ENCODE results near the gene GRK1. TPM values are rescaled to one million over a fixed set of nuclear protein-coding genes. Genes with fewer than 3 reads are reported as not detected.

GRK1 gene
- total and polyA plus RNA-seq, 2 of the 4 experiments (the other 2 are of a cell fraction), result not detected

GRCh38 chr13:113731192-113732175 is 64.5 kb downstream of the GRK1 start (continued):
- TF ChIP-seq MXI1 (IDR thresholded peaks at IDR 0.05; ENCODE audit: borderline replicate concordance, low read depth, low read length), result no peak
- no peak for TF ChIP-seq RCOR1 (IDR thresholded peaks at IDR 0.05; ENCODE audit: insufficient replicate concordance, low read length)

DNA sequence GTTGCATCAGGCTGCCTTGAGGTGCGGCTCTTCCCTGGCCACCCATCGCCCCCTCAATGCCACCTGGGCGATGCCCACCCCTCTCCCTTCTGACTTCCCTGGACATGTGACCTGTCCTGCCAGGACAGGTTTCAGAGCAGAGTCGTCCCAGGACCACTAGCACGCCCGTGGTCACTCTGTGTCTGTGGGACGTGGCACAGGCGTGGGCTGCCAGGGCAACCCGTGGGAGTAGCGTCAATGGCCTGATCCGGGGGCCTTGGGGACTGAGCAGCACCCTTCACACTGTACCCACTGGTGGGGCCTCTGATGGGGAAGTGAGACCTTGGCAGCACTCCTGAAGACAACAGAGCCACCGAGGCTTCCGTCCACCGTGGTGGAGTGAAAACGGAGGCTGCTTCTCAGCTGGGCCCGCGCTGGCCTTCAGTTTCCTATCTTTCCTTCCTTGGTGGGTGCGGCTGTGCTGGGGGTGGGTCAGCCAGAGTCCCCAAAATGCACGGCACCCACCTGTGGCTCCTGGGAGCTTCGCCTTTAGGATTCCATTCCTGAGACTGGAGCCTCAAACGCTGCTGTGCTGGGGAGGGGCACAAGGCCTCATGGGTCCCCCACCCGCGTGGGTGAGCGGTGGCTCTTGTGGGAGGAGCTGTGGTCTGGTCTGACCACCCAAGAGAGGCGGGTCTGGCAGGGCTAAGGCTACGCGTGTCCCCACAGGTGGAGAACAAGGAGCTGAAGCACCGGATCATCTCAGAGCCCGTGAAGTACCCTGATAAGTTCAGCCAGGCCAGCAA is 65.3 kb downstream of the GRK1 start:
- H3K36me3 ChIP-seq (ENCODE audit: control insufficient read depth, insufficient read depth, low read length), result no peaks in the 10 kb centered on the region
- WGBS, 2 experiments (ENCODE audit: extremely low coverage in 2 of 2, insufficient read length in 1 of 2), result 92% methylated on average over 10 of the region's 29 CpGs; no CpG with 5 or more reads in 1 of the 2 experiments

More for the DNA sequence above, 65.3 kb downstream of the GRK1 start:
- Histone ChIP-seq H3K79me1 (ENCODE audit: low read depth in 1 of 2, low read length in 2 of 2) (no peaks in the 10 kb centered on the region), H3K4me1 (ENCODE audit: control insufficient read depth, insufficient read depth, low read length) (no peaks in the 10 kb centered on the region; the same call in 1 of the 2 replicates), H3K9ac (ENCODE audit: low read depth, low read length) (no peak overlapping the region), H3K9me1 (ENCODE audit: insufficient read depth, low read length) (peaks cover 6% of the 10 kb centered on the region; the same call in 1 of the 2 replicates), H3K23ac (ENCODE audit: low read depth, low read length) (no peak overlapping the region), H3K14ac (replicated peaks; ENCODE audit: low read depth, low read length) (no peak overlapping the region), H3K4me3 (ENCODE audit: insufficient read depth, low read depth, low read length) (no peak overlapping the region), H2AK5ac (ENCODE audit: low read depth, low read length) (no peak overlapping the region), H2BK15ac (ENCODE audit: low read depth, low read length) (no peak overlapping the region), H4K8ac (ENCODE audit: low read depth in 2 of 2, low read length in 2 of 2) (no peak overlapping the region), H3K56ac (ENCODE audit: extremely low read depth, insufficient read depth, low read length) (no peak overlapping the region), H2AK9ac (replicated peaks; ENCODE audit: low read depth, low read length, poor library complexity) (no peak overlapping the region), H4K20me1 (ENCODE audit: insufficient read depth, low read length) (0 out of 2 replicates have a peak, but pooled peaks cover 4% of the 10 kb centered on the region), H2AFZ (replicated peaks; ENCODE audit: low read length, poor library complexity) (no peak overlapping the region), H3K9me3 (ENCODE audit: control insufficient read depth, insufficient read depth, low read length) (no peaks in the 10 kb centered on the region), H3K27ac (ENCODE audit: insufficient read depth, low read length) (no peak overlapping the region), H2BK120ac (ENCODE audit: low read depth, low read length) (no peak overlapping the region), H3K4me2 (ENCODE audit: low read depth, low read length) (no peak overlapping the region), H2BK5ac (ENCODE audit: low read depth, low read length, poor library complexity, severe bottlenecking) (no peak overlapping the region), H3K27me3 (ENCODE audit: control insufficient read depth, insufficient read depth, low read length) (peaks cover 46% of the 10 kb centered on the region), H3K18ac (ENCODE audit: low read depth, low read length) (no peak overlapping the region), H3K4ac (ENCODE audit: low read depth, low read length) (no peak overlapping the region), H2BK20ac (ENCODE audit: low read depth, low read length) (no peak overlapping the region), H4K5ac (ENCODE audit: low read depth, low read length) (no peak overlapping the region), H4K91ac (ENCODE audit: insufficient read depth, low read depth, low read length) (no peak overlapping the region)
- POLR2A ChIA-PET (ENCODE audit: unreplicated experiment), result no interaction called here
- ATAC-seq (ENCODE audit: low read depth) (no peak), DNase-seq (no peak)
- intact Hi-C loops (cut with micrococcal nuclease) (no loop called here), in situ Hi-C loops (cut with MboI; ENCODE audit: low sequenced_read_pairs) (no loop called here), dilution Hi-C loops (cut with HindIII; ENCODE audit: low sequenced_read_pairs, unreplicated experiment) (no loop called here)
- CTCF ChIA-PET, result no interaction called here
- BruUV-seq (replicated peaks), result no TSS peak
- TF ChIP-seq NFE2L2 (IDR thresholded peaks at IDR 0.05; ENCODE audit: low read depth, low read length) (no peak), FOS (IDR thresholded peaks at IDR 0.05; ENCODE audit: low read depth, low read length) (no peak), BHLHE40 (IDR thresholded peaks at IDR 0.05; ENCODE audit: low read depth, low read length) (no peak), RAD21 (IDR thresholded peaks at IDR 0.05; ENCODE audit: low read length) (no peak), MAFK (IDR thresholded peaks at IDR 0.05; ENCODE audit: low read depth, low read length) (no peak), MXI1 (IDR thresholded peaks at IDR 0.05; ENCODE audit: borderline replicate concordance, low read depth, low read length) (no peak)

All from IMR-90 (cell line).